GM12892 (cell line): Measurements from ENCODE around the gene DERA.

Experiments
- POLR2A ChIP-seq: IDR thresholded peaks from 2 replicates; pipeline ENCODE4 v1.6.1; 2011; ENCODE audit warnings: low read depth, low read length, control low read depth
- POLR2AphosphoS5 ChIP-seq: IDR thresholded peaks from 2 replicates; pipeline ENCODE4 v1.6.1; 2011; ENCODE audit warnings: low read depth, low read length, control low read depth
- TAF1 ChIP-seq: IDR thresholded peaks from 2 replicates; pipeline ENCODE4 v1.6.1; 2011; ENCODE audit warnings: low read depth, mild to moderate bottlenecking, control low read depth, low read length, borderline replicate concordance

- TF ChIP-seq POLR2A (no peak), TAF1 (no peak), POLR2AphosphoS5 (no peak)
Observed at GRCh38 chr12:15966426-15966825, 55.3 kb downstream of the DERA start.
